Measurements from ENCODE around the gene NAE1.

DNA sequence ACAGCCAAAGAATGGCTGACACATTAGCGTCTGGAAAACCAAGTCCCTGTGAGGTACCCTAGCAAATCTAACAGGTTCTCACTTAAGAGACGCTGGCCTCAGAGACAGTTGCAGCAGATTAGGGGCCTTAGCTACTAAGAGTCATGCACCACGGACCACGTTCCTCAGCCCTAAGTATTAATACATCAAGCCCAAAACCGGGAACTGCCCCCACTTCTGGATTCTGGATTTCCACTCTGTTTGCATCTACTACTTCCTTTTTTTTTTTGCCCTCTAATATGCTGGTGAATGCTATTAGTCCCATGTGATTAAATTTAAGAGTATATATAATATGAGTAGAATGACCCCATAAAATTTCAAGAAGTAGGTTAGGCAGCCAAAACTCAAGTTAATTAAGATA lies 28.6 kb downstream of the NAE1 start:
- TF ChIP-seq, protein P1, sequence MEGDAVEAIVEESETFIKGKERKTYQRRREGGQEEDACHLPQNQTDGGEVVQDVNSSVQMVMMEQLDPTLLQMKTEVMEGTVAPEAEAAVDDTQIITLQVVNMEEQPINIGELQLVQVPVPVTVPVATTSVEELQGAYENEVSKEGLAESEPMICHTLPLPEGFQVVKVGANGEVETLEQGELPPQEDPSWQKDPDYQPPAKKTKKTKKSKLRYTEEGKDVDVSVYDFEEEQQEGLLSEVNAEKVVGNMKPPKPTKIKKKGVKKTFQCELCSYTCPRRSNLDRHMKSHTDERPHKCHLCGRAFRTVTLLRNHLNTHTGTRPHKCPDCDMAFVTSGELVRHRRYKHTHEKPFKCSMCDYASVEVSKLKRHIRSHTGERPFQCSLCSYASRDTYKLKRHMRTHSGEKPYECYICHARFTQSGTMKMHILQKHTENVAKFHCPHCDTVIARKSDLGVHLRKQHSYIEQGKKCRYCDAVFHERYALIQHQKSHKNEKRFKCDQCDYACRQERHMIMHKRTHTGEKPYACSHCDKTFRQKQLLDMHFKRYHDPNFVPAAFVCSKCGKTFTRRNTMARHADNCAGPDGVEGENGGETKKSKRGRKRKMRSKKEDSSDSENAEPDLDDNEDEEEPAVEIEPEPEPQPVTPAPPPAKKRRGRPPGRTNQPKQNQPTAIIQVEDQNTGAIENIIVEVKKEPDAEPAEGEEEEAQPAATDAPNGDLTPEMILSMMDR (IDR thresholded peaks at IDR 0.05), result no peak
- no peak for TF ChIP-seq HEYL (CRISPR knock-in tag; IDR thresholded peaks at IDR 0.05)
- TF ChIP-seq, protein P2, sequence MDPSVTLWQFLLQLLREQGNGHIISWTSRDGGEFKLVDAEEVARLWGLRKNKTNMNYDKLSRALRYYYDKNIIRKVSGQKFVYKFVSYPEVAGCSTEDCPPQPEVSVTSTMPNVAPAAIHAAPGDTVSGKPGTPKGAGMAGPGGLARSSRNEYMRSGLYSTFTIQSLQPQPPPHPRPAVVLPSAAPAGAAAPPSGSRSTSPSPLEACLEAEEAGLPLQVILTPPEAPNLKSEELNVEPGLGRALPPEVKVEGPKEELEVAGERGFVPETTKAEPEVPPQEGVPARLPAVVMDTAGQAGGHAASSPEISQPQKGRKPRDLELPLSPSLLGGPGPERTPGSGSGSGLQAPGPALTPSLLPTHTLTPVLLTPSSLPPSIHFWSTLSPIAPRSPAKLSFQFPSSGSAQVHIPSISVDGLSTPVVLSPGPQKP (IDR thresholded peaks at IDR 0.05; ENCODE audit: low read depth, low read length), result no peak
- TF ChIP-seq EP300 (IDR thresholded peaks at IDR 0.05), result no peak
- no peak for TF ChIP-seq SMC3 (IDR thresholded peaks at IDR 0.05)
- no peak for TF ChIP-seq HDAC2 (IDR thresholded peaks at IDR 0.05)
- no peak for TF ChIP-seq RFX5 (IDR thresholded peaks at IDR 0.05)
